Amniotic stem cell (primary cell): Measurements from ENCODE around the gene MMP26.

Experiments
- DNase-seq: peaks from one replicate; lab custom pipeline; 2025; lab: John Stamatoyannopoulos, UW

Gene MMP26

DNA sequence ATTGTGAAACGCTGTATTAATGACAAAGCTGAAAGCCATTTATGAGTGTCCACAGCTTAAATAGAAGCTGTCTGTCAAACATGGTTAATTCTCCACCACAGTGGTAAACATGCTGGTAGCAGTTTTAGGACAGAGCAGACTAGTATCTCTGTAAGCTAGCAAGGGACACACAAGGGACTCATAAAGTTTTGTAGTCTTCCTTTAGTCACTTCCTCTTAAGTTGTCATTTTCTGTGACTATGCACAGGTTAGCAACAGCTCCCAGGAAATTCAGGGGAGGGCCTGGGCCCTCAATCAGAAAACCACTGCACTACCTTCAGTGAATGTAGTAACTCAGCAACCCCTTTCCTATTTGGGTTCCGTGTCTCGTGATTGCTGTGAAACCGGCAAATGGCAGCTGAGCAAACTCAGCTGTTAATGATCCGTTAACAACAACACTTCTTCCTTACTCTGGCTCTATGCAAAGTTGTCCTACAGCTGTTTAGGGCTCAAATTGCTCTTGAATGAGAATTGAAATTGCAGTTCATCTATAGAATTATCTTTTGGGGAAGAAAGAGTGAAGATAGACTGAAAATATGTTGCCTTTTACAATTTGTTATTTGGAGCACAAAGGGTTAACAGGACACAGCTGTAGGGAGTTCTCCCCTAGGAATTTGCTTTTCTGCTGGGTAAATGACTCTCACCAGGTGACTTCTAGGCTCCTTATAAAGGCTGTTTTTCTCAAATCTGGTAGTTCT lies at the start of gene MMP26:
TSS of gene MMP26 (plus strand) at position 731 of the 736 bp plus-strand sequence.
- no peak for DNase-seq

DNA sequence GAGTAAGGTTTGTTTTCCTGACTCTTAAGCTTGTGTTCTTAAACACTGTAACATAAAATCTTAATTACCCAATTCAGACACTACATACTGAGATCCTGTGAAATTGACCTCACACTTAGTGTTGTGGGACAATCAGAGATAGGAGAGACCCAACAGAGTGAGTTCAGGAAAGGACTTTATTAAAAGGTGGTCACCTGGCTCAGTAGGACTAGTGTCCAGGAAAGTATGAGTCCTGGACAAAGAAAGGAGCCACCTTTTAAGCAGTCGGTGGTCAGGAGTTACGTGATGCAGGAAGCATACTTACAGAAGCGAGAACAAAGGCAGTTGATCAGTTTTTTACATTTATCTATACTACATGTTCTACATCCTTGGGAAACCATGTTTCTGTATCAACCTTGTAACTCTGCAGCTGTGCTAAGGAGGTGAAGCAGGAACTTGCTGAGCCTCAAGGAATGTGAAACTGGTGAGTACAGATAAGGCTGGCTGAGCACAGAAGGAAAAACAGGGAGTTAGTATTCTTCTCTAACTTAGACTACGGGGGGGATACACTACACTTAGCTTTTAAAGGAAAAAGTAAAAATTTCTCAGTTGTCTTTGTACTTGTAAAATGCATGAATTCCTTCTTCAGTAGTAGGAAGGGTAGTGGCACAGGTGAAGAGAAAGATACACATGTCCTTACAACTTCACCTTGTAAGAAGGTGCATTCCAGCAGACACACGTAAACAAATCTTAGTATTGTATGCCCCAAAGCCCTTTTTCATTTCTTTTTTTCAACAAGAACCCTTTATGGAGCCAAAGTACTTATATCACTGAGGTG lies 45.7 kb upstream of the MMP26 start:
- no peak for DNase-seq

DNA sequence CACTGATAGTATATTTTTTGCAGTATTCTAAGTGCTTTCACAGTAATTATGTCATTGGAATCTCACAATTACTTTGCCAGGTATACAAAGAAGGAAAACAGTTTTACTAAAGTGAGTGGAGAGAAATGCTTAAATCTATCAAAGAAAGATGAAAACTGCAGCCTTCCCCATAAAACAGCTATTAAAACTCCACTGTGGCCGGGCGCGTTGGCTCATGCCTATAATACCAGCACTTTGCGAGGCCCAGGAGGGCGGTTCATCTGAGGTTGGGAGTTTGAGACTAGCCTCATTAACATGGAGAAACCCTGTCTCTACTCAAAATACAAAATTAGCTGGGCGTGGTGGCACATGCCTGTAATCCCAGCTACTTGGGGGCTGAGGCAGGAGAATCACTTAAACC lies 41.7 kb upstream of the MMP26 start:
- no peak for DNase-seq

DNA sequence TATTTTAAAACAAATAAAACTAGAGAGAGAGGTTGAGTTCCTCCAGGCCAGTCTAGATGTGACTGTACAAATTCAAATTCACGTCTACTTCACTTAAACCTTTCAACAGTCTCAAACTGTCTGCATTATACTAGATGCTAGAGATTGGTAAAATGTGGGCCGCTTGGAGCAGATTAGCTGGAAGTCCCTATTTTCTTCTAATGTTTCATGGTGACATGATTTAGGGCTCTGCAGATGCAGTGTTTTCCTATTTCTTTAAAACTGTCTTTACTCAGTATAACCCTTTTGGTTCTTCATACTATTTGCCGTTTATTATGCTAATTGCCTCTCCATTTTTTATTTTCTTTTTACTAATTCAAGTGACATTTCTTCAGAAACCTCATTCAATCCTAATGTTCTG lies 40.4 kb upstream of the MMP26 start:
- DNase-seq = no peak

DNA sequence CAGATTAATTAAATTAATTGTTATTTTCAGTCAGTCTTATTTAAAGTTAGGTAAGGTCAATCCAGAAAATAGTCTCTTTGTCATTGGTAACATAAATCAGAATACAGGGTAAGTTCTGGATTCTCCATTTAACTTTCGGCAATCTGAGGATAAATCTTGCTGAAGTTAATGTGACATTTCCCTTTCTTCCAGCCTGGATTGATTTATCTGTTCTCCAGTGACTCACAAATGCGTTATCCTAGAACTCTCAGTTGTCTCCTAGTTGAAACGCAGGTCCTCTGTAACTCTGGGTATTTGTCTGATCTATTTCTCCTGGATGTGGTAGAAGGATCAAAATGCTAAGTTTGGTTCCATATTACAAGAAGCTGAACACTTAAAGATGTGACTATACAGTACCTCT lies 39.8 kb upstream of the MMP26 start:
- no peak for DNase-seq

DNA sequence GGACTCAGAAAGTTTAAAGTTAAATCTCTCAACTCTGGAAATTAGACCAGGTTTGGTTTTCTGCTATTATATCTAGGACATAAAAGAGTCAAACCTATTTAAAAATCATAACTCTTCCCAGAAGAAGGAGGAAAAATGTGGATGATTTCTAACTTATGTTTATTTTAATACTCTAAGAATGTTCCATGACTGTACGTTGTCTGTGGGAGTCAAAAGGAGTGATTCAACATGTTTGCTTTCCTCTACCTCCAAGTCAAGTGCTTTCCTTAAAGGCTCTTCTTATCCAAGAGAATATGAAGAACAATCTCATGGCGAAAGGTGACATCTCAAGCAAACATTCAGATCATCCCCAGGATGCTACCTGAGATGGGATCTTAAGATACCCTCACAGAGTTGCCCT lies 39.2 kb upstream of the MMP26 start:
- no peak for DNase-seq

DNA sequence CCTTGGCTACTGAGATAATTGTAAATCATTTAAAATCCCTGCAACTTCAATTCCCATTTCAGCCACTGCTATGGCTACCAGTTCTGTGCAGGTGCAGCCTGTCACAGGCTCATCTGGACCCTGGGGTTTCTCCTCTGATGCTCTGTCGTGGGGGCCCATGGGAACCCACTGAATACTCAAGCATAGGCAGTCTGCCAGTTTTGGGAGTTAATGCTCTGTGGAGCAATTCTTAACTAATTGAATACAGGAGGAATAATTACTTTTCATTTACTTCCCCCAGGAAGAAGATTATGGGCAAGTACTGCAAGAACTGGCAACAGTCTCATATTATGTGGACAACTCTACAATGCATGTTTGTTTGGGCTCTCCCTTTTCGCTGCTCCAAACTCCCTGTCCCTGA lies 32.8 kb upstream of the MMP26 start:
- no peak for DNase-seq

DNA sequence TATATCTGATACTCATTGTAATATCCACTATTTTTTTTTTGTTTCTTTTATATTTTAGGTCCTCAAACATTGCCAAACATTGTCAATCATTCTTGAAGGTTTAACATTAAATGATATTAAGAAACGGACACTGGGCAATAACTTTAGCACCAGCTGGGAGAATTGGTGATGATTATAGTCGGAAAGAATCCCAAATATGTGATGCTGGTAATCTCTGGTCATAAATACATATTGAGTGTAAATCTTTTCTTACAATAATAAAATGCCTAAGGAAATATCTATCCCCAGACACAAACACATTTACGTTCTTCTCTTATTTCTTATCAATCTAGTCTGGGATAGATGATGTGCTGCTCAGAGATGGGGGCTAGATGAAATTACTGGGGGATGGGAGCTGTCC lies 32.1 kb upstream of the MMP26 start:
- no peak for DNase-seq

DNA sequence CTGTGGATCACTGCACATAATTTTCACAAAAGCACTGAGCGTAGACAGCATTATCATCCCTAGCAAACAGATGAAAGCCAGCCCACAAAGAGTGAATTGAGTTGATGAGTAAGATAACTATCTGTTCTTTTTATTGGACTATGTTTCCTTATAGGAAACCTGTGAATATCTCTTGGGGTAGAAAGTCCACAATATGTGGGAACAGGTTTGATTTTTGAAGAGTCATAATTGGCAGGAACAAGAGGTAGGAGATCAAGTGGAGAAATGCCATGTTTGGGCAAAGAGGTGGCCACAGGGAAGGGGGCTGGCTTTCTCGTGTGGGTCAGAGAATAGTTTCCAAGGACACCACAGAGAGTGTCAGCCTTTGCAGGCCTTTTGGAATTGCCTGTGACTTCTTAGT lies 30.8 kb upstream of the MMP26 start:
- no peak for DNase-seq

DNA sequence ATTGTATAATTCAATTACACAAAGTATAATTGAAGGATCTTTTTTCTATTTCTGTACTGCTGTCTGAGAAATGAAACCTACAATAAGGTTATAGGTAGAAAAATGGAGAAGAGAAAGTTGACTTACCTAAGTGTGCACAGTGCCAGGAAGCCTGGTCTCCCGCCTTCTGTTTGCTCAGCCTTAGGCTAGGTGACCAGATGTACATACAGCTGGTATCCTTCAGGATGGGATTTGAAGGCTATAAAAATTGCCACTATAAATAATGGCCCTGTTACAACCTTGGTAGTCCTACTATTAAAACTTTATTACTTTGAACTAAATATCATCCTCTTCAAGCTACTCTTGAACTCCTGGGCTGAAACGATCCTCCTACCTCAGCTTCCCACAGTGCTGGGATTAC lies 26.6 kb upstream of the MMP26 start:
- DNase-seq = no peak

DNA sequence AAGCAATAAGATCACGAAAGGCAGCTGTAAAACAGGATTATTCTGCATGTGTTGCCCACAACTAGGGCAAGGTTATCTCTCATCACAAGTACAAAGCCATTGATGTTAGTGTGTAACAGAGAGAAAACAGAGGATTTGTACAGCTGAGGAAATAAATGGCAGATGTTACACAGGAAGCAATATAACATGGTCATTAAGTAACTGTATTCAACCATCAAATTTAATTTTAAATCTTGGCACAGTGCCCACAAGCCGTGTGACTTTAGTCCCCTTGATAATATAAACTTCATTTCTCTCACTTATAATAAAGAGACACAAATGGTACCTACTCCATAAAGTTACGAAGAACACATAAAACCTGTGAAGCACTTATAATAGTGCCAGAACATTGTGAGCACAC lies 24.2 kb upstream of the MMP26 start:
- no peak for DNase-seq

DNA sequence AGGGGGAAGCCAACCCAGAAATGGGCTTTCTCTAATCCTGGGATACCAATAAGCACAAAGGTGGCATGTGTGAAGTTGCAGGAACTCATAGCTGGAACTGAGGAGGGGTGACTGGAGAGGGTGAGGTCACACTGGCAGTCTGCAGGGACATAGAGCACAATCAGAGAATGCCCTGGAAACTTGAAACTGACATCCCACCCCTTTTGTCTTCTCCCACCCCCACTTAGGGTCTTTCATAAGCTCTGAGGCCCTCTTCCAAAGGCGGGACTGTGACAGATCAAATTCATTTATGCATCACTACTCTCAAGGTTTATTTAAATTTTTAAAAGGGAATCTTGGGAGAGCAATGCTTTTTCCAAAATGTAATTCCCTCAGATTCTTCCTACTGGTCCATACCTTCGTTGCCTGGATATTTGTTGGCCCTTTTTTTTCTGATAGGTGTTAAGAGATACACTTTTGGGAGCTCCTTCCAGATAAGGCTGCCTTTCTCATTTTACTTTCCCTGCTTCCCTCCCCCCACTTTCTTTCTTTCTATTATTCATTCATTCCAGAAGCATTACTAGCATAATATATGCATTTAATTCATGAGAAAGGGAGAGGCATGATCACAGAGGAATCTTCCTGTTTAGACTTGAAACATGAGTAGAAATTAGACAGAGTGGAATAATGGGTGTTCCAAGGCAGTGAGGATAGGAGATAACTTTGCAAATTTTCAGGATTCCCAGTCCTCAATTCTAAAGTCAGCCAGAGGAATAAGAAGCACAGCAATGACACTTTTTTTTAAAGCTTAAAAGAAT lies 21.8 kb upstream of the MMP26 start:
- DNase-seq = no peak

DNA sequence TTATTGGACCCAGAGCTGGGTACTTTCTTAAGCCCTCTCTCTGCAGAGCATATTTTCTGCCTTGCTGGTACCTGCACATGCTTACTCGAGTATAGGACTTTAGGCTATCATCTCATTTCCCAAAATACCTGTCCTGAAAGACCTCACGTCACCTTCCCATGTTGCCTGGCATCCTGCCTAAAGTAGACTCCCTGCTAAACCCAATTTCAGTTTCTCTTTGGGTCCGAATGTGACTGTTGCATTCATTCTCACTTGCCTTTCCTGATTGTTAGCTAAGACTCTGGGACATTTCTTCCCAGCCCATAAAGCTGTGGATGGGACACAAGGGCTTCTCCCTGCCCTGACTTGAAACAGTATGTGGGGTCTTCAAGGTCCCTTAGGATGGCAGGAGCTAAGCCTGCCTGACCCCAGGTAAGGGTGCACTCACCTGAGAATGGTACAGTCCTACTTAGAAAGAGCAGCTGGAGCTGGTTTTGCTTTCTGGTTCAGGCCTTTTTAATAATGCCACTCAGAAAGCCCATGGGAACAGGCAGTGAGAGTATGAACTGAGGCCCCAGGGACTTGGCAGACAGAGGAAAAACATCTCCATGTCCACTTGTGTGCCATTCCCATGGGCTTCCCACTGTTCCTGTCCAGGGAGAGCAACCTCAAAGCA lies 19.8 kb upstream of the MMP26 start:
- no peak for DNase-seq

DNA sequence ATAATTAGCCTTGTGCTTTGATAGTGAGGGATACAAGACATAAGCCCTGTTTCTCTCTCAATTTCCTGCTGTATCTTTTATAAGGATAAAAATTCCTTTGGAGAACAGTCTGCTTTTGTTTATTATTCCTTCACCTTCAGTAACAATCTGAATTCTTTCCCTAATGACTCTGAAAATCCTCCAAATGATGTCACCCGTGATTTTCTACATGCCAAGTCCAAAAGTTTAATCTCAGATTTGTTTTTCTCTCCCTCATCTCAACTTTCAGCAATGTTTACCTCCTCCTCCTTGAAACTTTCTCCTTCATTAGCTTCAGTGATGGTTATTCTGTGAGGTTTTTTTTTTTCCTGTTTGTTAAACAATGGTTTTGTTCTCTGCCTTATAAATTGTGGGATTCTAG lies 9.1 kb upstream of the MMP26 start:
- no peak for DNase-seq

DNA sequence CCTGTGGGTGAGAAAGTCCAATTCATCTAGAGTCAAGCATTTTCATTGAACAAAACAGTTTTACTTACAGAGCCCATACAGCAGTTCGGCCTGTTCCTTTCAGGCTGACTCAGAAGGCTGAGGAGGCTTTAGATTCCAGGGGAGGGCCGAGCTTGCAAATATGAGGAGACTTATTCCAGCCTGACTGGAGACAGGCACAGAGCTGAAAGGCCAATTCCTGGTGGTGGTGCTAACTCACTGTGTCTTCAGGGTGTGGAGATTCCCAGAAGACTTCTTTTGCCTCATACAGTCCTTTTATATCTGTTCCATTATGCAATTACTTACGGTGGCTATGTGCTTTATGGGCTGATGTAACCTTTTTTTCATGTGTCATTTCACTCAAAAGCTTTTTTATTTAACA lies 7.0 kb upstream of the MMP26 start, which contains the start of gene OR51E2:
TSS of gene OR51E2 (minus strand) at position 269 of the 400 bp plus-strand sequence. CDS start 15,142 bp downstream, outside the sequence.
- no peak for DNase-seq

DNA sequence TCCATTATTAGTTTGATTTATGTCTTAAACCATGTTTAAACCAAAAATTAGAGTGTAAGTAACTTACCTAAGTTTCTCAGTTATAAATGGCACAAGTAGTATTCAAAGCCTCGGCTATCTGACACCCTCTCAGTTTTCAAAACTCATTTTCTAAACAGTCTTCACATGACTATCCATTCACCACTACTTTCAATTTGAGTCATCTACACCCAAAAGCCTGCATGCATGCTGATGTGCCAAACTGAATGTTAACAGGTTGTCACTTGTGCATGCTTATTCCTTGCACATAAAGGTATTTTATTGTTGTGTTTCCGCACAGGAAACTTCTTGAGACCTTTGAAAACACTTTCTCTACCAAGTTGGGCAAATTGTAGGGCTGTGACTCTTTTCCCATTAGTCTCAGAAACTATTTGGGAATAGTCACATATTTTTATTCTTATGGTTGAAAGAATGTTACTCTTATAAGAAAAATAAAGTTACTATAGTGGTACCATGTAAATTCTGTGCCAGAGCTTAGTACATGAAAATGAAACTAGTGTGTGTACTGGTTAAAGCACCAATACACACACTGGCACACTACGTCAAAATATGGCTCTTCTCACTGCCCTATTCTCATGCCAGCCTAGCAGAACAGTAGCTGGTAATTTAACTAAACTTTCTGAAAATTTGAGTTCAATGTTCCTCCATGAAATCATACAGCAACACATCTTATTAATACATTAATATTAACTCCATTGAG lies 4.7 kb upstream of the MMP26 start:
- DNase-seq = no peak

DNA sequence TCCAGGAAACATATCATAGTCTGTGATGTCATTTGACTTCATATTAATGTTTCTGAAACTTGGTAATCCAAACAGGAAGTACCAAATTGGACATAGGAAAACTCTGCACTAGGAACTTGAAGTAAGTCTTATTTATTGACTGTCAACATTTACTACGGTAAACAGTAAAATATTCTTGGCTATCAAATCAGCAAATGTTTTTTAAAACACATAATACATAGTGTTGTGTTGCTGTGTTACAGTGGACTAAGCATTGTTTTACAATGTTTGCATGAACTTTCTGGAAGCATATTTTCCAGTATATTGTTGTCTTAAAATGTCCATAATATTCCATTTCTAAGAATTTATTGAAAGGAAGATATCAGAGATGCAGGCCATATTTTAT lies 4.2 kb upstream of the MMP26 start:
- DNase-seq = no peak

DNA sequence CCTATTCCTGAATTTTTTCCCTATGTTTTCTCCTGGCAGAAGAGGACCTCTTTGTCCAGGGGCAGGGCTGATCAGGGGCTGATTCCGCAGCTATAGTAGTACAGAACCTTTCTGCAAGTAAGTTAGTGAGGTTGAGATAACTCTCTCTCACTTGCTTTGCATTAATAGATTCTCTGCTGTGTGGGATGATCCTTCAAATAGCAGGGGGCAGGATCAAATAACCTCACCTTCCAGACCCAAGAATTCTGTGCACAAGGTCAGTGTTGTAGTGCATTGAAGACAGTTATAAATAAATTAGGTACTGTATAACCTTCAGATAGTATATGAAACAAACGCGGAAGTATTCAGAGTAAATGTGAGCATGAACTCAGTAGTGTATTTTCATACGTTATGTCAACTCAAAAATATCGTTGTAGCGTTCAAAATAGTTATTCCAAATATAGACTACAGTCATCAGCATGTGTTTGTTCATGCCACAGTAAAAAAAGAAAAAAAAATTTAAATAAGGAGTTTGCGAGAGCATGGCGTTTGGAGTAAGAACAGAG lies 278 bp downstream of the MMP26 start:
- DNase-seq = no peak

DNA sequence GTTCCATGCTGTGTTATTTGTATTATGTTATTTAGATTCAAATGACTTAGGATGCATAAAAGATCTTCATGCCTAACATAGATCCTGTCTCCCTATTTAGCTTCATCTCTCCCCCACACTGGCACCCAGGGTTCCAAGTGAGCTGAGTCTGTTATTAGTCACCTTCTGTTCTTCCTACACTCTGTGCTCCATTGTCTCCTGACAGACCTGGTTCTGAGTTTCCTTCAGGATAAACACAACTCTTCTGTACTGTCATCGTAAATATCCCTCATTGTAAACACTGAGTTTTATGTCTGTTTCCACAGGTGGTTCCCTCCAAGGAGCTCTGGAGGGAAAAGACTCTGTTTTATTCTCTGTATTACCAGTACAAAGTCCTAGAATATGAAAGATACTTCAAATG lies 8.7 kb downstream of the MMP26 start:
- DNase-seq = no peak

DNA sequence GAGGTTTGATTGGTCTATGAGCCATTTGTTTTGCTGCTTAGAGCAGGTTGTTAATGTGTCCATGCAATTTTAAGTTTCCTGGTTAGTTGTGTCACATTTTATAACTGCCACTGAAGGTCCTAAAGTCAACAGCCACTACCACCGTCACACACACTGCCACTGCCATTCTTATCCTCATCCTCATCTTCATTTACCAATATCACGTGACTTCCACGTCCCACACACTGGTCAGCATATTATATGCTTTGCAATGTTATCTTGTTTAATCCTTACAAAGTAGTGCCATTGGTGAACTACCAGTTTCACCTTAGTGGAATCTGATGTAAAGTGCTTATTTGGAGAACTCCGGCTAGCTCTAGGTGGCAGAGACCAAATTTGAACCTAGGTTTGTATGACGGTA lies 9.7 kb downstream of the MMP26 start:
- DNase-seq = no peak
